GM21723 (cell line): ENCODE results near the gene TBC1D8.
A peak's percentile ranks its signal among the peaks of the same experiment; 100 is the strongest.

ENCODE experiments used
- ATAC-seq: cut with Tn5 transposase; IDR thresholded peaks from one replicate; pipeline ENCODE4 v1.9.1; 2021; ENCODE audit warnings: mild to moderate bottlenecking, moderate library complexity; ENCODE audit not compliant: unreplicated experiment

Gene TBC1D8

DNA sequence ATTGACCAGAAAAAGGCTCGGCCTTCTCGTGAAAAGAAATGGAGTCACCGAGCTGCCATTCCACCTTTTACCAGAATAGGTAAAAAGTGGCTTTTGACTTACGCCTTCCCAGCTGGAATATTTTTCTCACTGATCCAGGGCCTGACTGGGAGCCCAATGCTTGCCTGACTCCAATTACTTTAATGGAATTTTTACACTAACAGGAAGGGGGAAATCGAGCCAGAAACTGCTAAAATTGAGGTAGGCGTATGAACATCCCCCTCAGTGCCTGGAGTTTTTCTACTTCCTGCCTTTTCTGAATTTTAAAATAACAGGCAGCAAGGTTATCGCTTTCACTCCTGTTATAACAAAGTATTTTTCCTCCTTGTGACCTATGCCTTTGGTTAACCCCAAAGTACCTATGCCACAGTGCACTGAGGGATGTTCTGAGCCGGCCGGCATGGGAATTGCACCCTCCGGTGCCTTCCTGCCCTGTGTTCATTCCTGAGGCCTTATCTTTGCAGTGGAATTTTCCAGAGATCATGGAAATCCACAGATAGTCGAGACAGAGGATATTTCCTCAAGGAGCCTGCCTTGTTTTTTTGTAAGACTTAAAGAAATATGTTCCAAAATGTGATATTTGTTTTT is 167.4 kb downstream of the TBC1D8 start:
- ATAC-seq, result no peak

DNA sequence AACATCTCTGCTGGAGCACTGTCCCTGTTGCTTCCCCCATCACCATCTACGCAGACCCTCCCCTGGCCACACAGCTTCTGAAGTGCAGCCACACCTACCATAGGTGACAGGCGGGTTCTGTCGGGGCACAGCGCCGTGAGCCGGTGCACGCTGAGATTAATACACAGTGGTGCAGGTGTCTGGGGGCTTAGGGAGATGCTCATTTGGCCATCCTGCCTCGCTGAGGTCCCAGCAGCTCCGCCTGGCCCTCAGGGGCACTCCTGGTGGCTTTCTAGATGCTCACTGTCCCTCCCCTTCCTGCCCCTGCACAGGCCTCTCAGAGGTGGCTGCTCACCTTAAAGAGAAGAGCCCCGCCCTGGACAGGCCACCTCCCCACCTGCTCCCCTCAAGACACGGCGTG is 168.0 kb downstream of the TBC1D8 start:
- no peak for ATAC-seq

DNA sequence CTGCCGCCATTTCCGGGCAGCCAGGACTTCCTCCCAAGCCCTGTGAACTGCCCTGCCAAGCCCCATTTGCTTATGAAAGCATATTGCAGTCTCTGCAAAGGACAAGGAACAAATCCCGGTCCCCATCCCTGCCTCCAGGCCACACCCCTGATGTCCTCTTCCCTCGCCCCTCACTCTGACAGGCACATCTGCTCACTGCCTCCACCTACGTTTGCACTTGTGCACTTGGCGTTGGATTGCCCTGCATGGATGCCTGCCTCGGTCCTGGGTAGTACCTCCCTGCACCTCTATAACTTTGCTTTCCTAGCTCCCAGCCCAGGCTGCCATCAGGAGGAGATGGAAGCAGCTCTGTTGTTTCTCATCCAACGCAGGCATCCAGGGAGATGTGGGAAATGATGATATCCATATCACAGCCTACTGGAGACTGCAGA is 168.7 kb downstream of the TBC1D8 start:
- ATAC-seq, result no peak

DNA sequence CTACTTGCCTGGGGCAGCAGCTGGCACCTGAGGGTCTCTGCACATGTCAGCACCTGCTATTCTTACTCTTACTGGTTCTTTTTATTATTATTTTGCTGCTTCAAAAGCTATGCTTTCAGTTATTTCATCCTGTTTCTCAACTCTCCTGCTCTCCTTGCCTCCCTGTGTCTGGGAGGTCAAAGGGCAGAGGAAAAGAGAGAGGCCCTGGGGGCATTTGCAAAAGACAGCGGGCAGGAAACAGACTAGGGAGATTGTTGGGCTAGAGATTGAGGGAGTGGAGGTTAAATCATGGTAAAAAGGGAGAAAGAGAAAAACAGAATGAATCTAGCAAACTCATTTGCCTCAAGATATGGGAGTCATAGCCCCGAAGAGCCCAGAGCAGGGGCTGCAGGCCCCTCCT is 170.2 kb downstream of the TBC1D8 start:
- no peak for ATAC-seq

DNA sequence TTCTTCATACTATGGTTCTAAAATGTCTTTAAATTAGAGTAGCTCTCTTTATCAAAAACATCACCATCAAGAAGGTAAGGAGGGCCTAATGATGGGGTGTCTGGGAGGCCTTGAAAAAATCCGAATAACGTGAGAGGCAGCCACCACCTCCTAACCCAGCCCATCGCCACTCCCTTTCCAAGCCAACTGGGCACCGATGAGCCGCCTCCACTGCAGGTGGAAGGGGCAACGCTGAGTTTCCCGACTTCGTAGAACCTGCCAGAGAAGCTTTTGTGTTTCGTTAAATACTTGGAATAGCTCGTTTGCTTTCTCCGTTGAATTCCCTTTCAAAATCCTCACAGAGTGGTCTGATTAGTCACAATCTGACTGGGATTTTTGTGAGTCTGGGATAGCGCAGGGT is 171.1 kb downstream of the TBC1D8 start:
- ATAC-seq, result no peak

DNA sequence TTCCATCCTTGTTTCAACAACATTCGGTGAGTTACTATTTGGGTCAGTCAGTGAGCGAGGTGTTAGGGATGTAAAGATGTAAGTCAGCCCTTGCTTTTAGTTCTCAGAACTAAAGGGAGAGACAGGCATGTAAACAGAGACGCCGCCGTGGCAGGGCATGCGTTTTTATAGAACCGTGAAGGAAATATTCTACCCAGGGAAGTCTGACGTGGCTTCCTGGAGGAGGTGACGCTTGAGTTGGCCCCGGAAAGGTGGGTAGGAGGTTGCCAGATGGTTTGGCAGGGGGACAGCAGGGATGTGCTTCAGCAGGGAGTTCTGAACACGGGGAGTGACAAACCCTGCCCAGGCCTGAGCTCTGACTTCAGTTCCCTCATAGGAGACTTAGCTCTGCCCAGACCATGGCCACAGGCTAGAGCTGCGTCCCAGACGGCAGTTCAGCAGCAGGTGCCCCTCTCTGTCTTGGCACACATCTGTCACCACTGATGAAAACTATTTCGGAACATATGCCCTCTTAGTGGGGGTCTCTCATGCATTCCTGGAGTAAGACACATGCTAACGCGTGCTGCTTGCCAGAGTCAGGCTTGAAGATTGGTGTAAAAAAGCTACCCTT is 172.5 kb downstream of the TBC1D8 start:
- no peak for ATAC-seq

DNA sequence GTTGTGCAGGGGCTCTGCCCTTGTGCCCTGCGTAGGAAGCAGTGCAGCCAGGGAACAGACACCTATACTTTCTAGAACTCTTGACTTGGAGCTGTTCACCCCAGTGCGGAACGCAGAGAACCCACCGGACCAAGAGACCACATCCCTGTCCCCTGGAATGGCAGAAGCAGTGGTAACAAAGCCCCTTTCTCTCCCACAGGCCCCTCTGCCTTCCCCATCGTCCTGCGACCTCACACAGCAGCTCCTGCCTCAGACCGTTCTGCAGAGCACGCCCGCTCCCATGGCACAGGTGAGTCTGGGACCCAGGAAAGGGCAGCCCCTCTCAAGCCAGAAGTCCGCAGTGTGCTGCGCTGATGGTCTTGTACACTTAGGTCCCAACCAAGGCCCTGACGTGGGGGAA is 173.7 kb downstream of the TBC1D8 start:
- no peak for ATAC-seq

DNA sequence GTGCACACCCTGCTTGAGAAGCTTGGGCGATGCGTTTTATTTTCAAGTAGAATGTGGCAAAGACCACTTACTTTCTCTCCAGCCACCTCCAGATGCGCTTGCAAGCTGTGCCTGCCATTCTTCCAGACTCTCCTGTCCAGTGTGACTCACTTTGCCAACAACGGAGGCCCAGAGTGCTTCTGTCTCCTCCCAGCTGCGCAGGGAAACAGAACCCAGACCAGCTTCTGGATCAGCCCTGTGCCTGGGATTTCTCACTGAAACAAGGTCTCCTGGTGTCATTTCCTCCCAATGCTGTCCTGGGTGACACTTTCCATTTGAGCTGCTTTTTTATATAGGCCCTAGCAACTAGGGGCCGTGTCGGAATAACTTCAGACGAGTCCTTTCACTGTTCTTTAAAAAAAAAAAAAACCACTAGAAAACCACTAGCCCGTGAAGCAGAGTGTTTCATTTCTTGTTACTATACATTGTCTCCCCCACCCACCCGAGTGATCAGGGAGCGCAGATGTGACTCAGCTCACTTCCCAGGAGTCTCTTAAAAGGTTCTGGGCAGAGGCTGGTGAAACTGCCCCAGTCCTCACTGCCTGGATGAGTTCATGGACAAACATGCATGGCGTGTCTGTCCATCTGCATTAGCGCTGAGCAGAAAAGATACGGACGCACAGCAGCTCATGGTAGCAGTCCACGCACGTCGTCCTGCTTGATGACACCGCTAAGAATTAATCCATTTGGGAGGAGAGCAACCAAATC is 174.4 kb downstream of the TBC1D8 start:
- peak; percentile 91 for ATAC-seq

DNA sequence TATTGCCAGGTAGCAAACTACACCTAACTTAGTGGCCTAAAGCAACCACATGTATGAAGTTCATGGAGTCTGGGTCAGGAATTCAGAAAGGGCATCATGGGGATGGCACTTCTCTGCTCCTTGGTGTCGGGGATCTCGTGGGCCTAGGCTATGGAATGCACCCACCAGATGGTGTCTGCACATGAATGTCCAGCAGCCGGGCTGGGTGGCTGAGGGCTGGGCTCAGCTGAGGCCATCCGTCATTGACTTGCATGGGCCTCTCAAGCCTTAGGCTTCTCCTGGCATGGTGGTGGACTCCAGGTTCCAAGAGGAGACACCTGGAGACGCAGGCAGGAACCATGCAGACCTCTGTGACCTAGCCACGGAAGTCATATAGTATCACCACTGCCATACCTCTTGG is 175.1 kb downstream of the TBC1D8 start:
- ATAC-seq, result no peak

DNA sequence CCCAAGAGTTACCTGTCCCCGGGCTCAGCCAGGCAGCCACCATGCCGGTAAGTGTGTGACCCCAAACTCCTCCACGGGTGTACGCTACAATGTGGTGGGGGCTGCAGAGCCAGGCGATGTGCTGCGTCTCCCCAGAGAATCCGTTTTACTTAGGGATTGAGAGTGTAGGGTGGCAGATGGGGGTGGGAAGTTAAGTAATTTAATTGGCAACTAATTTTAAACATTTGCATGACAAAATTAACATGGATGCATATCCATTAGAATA is 175.7 kb downstream of the TBC1D8 start:
- ATAC-seq, result no peak

DNA sequence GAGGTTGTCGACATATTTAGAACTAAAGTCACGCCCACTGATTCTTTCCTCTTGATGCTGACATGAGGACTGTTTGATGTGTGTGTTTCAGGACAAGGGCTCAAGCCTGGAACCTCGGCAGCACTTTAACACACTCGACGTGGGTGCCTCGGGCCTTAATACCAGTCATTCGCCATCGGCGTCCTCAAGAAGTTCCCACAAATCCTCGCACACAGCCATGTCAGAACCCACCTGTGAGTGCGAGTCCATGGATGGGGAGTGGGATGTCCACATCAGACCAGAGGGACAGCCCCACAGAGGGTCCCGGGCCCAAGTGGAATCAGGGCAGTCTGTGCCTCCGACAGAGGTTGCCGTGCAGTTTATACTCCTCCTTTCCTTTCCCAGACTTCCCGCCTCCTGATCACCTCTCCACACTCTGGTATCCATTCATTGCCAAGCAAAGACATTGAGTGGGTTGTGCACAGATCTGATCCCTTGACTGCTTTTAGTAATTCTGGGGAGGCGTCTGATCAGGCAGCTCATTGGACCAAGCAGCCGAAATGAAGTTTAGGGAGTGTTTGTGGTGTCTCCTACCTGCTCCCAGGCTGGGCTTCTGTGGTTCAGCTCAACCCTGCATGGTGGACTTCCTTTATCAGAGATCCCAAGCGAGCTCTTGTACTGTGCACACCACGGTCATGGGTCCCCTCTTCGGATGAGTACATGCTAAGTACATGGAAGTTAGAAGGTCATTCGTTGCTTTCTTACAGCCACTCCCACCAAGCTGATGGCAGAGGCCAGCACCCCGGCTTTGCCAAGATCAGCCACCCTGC is 176.3 kb downstream of the TBC1D8 start:
- ATAC-seq, result no peak

DNA sequence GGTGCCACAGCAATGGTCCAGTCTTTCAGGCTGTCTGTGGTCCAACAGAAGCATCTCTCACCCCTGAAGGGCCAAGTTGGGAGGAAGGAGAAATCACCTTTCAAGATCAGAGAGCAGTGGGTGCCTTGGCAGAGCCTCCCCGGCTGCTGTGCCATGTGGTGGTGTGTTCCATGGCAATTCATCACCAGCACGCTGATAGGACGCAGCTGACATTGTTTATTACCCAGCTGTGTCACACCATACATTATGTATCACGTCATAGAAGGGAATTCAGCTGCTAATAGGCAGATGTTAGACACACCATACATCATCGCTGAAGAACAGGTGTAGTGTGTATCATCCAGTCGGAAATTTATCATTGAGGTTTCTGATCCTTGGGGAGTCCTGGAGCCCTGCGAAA is 178.7 kb downstream of the TBC1D8 start:
- ATAC-seq, result no peak

DNA sequence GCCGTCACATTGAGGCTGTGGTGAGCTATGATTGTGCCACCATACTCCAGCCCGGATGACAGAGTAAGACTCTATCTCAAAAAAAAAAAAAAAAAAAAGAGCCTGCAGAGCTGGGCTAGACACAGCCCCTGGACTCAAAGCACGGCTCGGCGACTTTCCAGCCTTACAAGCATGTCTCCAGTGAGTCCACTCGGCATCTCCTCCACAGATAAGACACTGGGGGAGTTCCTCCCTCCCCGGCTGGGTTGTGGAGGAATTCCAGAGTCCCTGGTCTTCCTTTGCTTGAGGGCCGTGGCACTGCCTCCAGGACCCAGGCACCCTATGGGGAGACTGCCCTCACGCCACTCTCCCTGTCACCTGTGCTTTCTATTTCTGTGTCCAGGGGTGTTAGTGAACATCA is 180.0 kb downstream of the TBC1D8 start:
- no peak for ATAC-seq

DNA sequence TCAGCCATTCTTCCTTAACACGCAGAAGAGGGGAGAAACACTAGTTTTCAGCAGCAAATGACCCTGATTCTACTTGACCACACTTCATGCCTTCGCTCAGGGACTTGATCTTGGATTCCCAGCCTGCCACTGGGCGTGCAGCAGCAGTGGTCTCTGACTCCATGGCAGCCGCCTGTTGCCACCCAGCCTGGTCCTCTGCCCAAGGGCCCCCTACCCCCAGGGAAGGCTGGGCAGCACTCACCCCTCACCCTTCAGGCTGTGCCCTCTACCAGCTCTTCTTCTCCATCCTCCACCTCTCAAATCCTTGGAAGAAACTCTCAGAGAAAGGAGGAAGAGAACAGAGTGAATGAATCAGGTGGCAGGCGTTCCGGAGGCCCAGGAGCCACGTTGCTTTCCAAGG is 181.2 kb downstream of the TBC1D8 start:
- ATAC-seq, result no peak

DNA sequence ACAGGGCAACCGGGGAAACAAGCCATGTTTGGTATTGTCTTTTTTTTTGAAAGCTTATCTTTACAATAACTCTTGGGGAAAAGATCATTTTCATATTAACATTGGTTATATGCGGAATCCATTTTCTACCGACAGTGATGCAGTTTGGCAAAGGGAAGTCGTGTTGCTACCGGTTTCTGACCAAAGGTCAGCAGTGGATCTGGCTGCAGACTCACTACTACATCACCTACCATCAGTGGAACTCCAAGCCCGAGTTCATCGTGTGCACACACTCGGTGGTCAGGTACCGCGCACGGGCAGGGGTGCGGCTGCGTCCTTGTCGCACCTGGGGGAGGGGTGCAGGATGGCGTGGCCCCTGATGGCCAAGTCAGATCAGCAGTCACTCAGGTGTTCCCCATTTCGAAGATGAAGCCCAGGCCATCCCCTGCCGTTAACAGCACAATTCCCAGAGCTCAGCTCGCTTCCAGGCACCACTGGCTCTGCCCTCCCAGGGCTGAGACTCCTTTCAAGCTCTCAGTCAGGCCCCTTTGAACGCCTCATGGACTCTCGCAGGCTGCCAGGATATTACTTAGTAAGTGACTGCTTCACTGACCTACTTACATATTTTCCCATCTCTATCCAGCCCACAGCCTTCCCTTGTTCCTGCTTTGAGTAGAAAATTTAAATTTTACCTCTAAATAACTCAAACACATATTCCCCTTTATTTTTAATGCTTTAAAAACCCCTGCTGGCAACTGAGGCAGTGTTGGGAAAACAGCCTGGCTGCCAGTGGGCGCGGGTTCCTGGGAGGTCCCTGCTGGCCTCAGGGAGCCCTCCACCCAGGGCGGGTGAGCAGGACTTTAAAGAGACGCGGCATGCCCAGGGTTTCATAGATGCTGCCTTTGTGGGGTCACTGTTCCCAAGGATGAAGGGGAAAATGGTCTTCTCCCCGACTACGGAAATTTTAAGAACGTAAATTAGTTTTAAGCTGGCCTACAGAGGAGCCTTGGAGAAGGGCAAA is 182.7 kb downstream of the TBC1D8 start:
- ATAC-seq, result no peak

DNA sequence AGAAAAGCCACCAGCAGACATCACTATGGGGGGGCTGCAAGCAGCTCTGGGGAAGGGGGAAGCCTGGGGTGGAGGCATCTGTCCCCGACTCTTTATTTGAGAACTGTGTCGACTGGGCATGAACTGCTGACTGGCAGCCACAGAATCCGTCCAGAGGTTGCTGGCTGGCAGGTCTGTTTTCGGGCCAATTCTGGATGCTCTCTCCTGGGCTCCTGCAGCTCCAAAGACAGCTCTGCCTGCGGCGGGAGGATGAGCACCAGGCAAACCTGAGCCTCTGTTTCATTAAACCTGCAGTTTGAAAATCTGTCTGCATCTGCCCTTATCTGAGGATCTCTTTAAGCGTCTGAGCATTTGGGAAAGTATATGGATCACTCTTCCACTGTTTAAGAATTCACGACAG is 183.5 kb downstream of the TBC1D8 start:
- ATAC-seq, result no peak

DNA sequence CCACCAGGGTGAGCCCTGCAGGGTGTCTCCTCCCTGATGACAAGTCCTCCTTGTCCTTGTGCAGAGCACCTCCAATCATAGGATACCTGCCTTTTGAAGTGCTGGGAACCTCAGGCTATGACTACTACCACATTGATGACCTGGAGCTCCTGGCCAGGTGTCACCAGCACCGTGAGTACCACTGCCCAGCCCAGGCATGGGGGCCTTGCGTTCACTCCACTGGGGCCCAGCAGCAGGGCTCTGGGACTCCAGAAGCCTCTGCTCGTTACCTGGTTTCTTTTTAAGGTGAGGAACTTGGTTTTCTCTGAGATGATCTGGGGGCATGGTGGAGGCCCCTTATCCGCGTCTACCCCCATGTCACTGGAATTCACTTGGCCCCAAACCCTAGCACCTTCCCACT is 185.6 kb downstream of the TBC1D8 start:
- no peak for ATAC-seq

DNA sequence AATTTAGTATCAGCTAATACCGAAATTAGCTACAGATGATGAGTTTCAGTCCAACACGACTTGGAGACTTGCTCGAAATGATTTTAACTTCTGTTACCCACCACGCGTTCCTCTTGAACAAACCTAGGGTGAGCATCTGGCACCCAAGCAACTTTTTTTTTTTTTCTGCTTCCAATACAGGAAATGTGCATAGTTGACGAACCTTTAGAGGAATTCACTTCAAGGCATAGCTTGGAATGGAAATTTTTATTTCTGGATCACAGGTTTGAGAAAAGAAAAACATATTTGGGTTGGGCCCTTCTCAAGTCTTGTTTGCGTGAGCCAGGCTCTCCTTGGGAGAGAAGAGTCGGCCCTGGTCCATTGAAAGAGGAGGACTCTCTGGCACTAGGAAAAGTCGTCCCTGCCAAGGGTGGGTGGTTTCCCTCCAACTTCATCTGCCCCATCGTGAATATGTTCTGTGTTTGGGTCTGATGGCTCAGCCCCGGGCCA is 186.5 kb downstream of the TBC1D8 start:
- no peak for ATAC-seq

DNA sequence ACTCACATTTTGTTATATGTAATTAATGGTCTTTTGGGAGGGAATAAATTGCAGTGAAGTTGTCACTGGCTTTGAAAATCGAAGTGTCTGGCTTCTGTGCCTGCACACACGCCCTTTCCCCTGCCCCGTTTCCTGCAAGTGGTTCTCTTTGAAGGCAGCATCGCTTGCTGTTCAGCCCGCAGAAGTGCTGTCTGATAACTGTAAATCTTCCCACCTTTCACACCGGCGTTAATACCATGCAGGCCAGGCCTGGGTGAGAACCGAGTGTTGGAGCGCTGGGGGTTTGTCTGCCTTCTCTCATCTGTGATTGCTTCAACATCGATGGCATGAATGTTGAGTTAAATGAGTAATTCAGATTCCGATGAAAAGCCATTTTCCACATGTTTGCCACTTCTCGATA is 187.0 kb downstream of the TBC1D8 start:
- no peak for ATAC-seq

DNA sequence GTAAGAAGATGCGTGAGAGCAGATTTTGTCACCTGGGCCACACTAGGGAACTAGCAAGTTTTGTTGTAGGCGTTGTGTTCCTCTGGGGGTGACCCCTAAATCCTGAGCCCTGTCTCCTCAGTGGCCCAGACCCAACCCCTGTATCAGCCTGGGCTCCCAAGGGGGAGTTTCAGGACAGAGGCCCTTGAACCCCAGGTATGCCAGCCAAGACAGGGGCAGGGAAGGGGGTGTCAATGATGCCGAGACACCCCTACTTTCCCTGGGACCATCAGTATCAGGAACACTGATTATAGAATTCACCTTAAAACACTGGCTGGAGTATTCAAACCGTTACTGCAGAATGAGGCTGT is 188.2 kb downstream of the TBC1D8 start:
- ATAC-seq, result no peak
